PC-9 (cell line): ENCODE results near the gene ISCA1. TPM values are rescaled to one million over a fixed set of nuclear protein-coding genes. Genes with fewer than 3 reads are reported as not detected.

Experiments used
- BruUV-seq: library from RNA; stranded (reverse); fragments of 400-500 nt; replicated peaks from 2 replicates; lab custom pipeline; 2021; lab: Mats Ljungman, UMichigan
- CTCF ChIA-PET: fragments of 300-600 bp; sonication (Branson Sonifier 250); formaldehyde crosslinking; loops from one replicate; lab custom pipeline; 2022; ENCODE audit warnings: antibody characterized with exemption; lab: Charles Lee
- POLR2A ChIA-PET: fragments of 300-600 bp; sonication (Branson Sonifier 250); formaldehyde crosslinking; loops from one replicate; lab custom pipeline; 2022; ENCODE audit warnings: antibody characterized with exemption; ENCODE audit not compliant: unreplicated experiment; lab: Charles Lee
- DNase-seq, 2 experiments: peaks; one replicate each; pipeline versions ENCODE4 v3.0.0 to v3.0.0-alpha.2; 2015 to 2022; ENCODE audit warnings: mixed read lengths in 1 of 2
- H2AFZ ChIP-seq: fragments of 200-600 bp; sonication (generic); 2 replicates; pipeline ENCODE4 v1.8.1; 2017; ENCODE audit warnings: antibody characterized with exemption
- H3F3A ChIP-seq: fragments of 200-600 bp; sonication (generic); 2 replicates; pipeline ENCODE4 v1.8.1; 2017; ENCODE audit warnings: antibody characterized with exemption, mild to moderate bottlenecking, low read depth; ENCODE audit not compliant: insufficient read depth
- H3K27ac ChIP-seq: fragments of 200-600 bp; sonication (generic); 2 replicates; pipeline ENCODE4 v1.6.1; 2016; ENCODE audit warnings: mixed run types
- H3K27me3 ChIP-seq: fragments of 200-600 bp; sonication (generic); 2 replicates; pipeline ENCODE4 v1.6.1; 2016; ENCODE audit warnings: low read depth, mixed run types; ENCODE audit not compliant: insufficient read depth
- H3K36me3 ChIP-seq: fragments of 200-600 bp; sonication (generic); 2 replicates; pipeline ENCODE4 v1.6.1; 2016; ENCODE audit warnings: low read depth, mixed run types
- H3K4me1 ChIP-seq: fragments of 200-600 bp; sonication (generic); replicated peaks from 2 replicates; pipeline ENCODE4 v1.6.1; 2016; ENCODE audit warnings: mixed run types; ENCODE audit not compliant: insufficient read depth
- H3K4me2 ChIP-seq: fragments of 200-600 bp; sonication (generic); 2 replicates; pipeline ENCODE4 v1.6.1; 2017; ENCODE audit warnings: mixed run types
- H3K4me3 ChIP-seq: fragments of 200-600 bp; sonication (generic); 2 replicates; pipeline ENCODE4 v1.6.1; 2016; ENCODE audit warnings: mixed run types
- H3K79me2 ChIP-seq: fragments of 200-600 bp; sonication (generic); 2 replicates; pipeline ENCODE4 v1.6.1; 2017; ENCODE audit warnings: low read depth, mixed run types
- H3K9me2 ChIP-seq: fragments of 200-600 bp; sonication (generic); 2 replicates; pipeline ENCODE4 v1.8.1; 2017; ENCODE audit warnings: mild to moderate bottlenecking; ENCODE audit not compliant: insufficient read depth
- H3K9me3 ChIP-seq: fragments of 200-600 bp; sonication (generic); 2 replicates; pipeline ENCODE4 v1.8.1; 2016; ENCODE audit warnings: low read depth; ENCODE audit not compliant: insufficient read depth
- H4K20me1 ChIP-seq: fragments of 200-600 bp; sonication (generic); 2 replicates; pipeline ENCODE4 v1.8.1; 2017; ENCODE audit not compliant: insufficient read depth
- EZH2 ChIP-seq: fragments of 200-600 bp; sonication (generic); IDR thresholded peaks from 2 replicates; pipeline ENCODE4 v1.8.0; 2017; ENCODE audit warnings: antibody characterized with exemption, low read depth
- intact Hi-C: fragments of 100-400 bp; cut with micrococcal nuclease; formaldehyde crosslinking; loops from one replicate; pipeline ENCODE4 v1.10.0; 2022; ENCODE audit not compliant: unreplicated experiment
- total RNA-seq: library from RNA; stranded (reverse); gene quantifications from 2 replicates; pipeline ENCODE4 v1.2.3, GENCODE V29; 2021
- TF ChIP-seq, protein P1 (sequence below): fragments of 200-600 bp; sonication (generic); conservative IDR thresholded peaks from 2 replicates; pipeline ENCODE4 v1.6.1; 2017; ENCODE audit warnings: mixed run types, antibody characterized with exemption, mild to moderate bottlenecking, moderate library complexity

ISCA1 gene
- total RNA-seq, 1 experiment from 2014 or later = 29.6 TPM

DNA sequence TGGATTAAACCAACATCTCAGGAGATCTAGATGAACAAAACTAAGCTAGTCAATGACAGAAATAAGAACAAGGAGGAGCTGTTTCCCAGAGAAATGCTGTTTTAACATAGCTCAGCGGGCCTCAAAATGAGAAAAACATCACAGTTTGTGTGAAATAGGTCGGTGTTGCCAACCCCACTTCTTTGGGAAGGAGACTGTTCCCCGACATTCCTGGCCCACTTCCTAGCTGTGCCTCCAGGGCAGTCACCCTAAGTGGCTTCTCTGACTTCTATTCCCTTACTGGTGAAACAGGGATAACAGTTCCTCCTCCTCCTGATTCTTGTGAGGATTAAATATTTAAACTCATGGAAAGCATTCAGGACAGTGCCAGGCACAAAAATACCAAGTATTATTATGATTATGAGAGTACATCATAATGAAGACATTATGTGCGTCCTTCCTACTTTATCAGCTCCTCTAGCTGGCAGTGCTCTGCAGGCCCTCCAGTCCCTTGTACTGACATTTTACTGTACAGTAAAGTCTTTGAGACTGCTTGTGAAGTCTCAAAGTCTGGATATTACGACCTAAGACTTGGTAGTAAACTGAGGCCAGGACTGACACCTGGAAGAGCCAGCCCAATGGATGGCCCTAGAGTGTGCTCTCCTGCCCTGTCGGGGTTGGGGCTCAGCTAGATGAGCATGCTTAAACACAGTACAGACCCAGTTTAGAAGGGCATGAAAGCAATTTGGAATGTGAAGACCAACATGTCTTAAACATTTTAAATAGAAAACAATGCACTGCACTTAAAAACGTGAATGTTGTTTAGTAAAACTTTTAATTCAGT, 7.3 kb downstream of the ISCA1 start:
- Histone ChIP-seq H2AFZ (no peak overlapping the region), H3K9me2 (no peaks in the 10 kb centered on the region), H3K27ac (no peak overlapping the region), H3K4me3 (no peak overlapping the region), H3K79me2 (peaks cover 33% of the 10 kb centered on the region), H3K4me2 (no peak overlapping the region), H3K4me1 (no peaks in the 10 kb centered on the region), H4K20me1 (peaks cover 25% of the 10 kb centered on the region), H3K27me3 (no peaks in the 10 kb centered on the region), H3K36me3 (peaks cover 18% of the 10 kb centered on the region), H3F3A (no peaks in the 10 kb centered on the region), H3K9me3 (no peaks in the 10 kb centered on the region)
- POLR2A ChIA-PET = interaction anchor here (0.7 kb wide), 1 partner anchor 53 kb away, joined by 3 read pairs; no protein-coding TSS in a partner anchor
- DNase-seq = no peak
- intact Hi-C loops = no loop called here
- TF ChIP-seq EZH2 = no peak
- TF ChIP-seq, protein P1, sequence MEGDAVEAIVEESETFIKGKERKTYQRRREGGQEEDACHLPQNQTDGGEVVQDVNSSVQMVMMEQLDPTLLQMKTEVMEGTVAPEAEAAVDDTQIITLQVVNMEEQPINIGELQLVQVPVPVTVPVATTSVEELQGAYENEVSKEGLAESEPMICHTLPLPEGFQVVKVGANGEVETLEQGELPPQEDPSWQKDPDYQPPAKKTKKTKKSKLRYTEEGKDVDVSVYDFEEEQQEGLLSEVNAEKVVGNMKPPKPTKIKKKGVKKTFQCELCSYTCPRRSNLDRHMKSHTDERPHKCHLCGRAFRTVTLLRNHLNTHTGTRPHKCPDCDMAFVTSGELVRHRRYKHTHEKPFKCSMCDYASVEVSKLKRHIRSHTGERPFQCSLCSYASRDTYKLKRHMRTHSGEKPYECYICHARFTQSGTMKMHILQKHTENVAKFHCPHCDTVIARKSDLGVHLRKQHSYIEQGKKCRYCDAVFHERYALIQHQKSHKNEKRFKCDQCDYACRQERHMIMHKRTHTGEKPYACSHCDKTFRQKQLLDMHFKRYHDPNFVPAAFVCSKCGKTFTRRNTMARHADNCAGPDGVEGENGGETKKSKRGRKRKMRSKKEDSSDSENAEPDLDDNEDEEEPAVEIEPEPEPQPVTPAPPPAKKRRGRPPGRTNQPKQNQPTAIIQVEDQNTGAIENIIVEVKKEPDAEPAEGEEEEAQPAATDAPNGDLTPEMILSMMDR = no peak
- no TSS peak for BruUV-seq
- CTCF ChIA-PET = no interaction called here

DNA sequence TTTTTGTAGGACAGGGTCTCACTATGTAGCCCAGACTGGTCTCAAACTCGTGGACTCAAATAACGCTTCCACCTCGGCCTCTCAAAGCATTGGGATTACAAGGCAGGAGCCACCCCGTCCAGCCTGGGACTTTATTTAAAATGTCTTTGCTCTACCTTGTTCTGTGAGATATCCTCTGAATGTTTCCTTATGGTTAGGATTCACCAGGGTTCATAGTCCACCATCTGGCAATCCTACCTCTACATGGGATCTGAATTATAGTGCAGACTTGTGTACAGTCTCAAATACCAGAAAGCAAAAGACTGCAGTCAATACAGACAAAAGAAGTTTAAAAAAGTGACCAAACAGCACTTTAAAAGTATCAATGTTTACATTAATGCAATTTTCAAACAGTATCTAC, 10.1 kb downstream of the ISCA1 start:
- no peaks in the 10 kb centered on the region for H3K4me1 ChIP-seq
- peaks cover 6% of the 10 kb centered on the region; the same call in 1 of the 2 replicates for H3K79me2 ChIP-seq
- TF ChIP-seq, protein P1 = no peak
- no peak for TF ChIP-seq EZH2
- no TSS peak for BruUV-seq
- ChIA-PET POLR2A (no interaction called here), CTCF (no interaction called here)
- intact Hi-C loops = no loop called here
- H3K4me3 ChIP-seq = no peak overlapping the region
- H3K27me3 ChIP-seq = no peaks in the 10 kb centered on the region
- no peak for DNase-seq
- H4K20me1 ChIP-seq = peaks cover 9% of the 10 kb centered on the region
- H3K9me3 ChIP-seq = no peaks in the 10 kb centered on the region
- no peaks in the 10 kb centered on the region; the same call in 1 of the 2 replicates for H3F3A ChIP-seq
- no peak overlapping the region for H3K27ac ChIP-seq
- no peak overlapping the region for H2AFZ ChIP-seq
- H3K9me2 ChIP-seq = no peaks in the 10 kb centered on the region
- no peak overlapping the region for H3K4me2 ChIP-seq
- peaks cover 13% of the 10 kb centered on the region for H3K36me3 ChIP-seq

DNA sequence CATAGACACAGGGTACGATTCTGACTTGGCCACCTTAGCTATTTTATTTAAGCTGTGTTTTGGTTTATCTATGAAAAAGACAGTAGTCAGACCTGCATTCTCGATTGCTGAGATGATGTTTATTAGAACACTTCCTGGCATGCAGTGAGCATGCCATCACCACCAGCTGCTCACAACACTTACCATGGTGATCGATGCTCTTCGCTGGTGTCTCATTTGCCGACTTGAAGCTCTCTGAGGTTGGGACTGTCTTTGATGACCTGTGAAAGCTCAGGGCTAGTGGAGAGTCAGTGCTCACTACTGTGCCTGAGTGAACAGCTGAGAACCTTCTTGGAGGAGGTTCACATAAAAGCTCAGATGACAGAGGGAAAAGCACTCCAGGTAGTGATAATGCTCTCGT, 18.5 kb downstream of the ISCA1 start:
- no peaks in the 10 kb centered on the region for H3K4me1 ChIP-seq
- H3K4me2 ChIP-seq = no peak overlapping the region
- BruUV-seq = no TSS peak
- no peaks in the 10 kb centered on the region for H3K79me2 ChIP-seq
- H3K4me3 ChIP-seq = no peak overlapping the region
- H3K27me3 ChIP-seq = no peaks in the 10 kb centered on the region
- H3F3A ChIP-seq = no peaks in the 10 kb centered on the region; the same call in 1 of the 2 replicates
- intact Hi-C loops = no loop called here
- ChIA-PET CTCF (no interaction called here), POLR2A (no interaction called here)
- H3K9me3 ChIP-seq = no peaks in the 10 kb centered on the region
- H2AFZ ChIP-seq = no peak overlapping the region
- peaks cover 5% of the 10 kb centered on the region for H4K20me1 ChIP-seq
- H3K27ac ChIP-seq = no peak overlapping the region
- TF ChIP-seq EZH2 = no peak
- TF ChIP-seq, protein P1 = no peak
- H3K9me2 ChIP-seq = no peaks in the 10 kb centered on the region
- H3K36me3 ChIP-seq = 0 out of 2 replicates have a peak, but pooled peaks cover 9% of the 10 kb centered on the region
- DNase-seq = no peak
